Measurements from ENCODE around the gene ZFR.
"Not testable (repeated sequence)": the region's sequence is repeated elsewhere in the genome, so short reads cannot be mapped to it uniquely, and the experiment has no call there.

Gene ZFR

DNA sequence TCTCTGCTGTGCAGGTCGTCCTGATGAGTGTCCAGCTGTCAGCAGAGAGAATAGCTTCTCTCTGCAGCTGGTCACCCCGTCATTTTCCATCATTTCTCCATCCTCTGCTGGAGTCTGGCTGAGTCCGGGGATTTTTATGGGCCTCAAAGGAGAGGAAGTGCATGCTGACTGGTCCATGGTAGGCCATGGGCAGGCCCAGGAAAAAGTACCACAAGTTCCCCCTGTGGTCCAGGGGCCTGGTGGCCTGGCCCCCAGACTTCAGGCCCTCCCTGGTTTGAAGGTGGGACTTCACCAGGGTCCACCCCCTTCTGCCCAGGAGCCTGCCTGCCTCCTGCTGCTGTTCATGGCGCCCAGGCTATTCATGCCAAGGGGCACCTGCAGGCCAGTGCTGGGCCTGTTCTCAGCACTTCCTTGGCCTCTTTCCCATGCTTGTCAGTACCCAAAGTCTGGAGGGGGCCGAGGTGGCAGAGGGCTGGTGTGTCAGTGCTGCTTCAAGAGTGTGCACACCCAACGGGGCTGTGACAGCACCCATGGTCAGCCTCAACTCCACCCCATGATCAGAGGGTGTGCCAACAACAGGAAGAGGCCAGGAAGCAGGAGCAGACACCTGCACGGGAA, 124.5 kb downstream of the ZFR start:
- DNase-seq (ENCODE audit: low spot score): no peak

DNA sequence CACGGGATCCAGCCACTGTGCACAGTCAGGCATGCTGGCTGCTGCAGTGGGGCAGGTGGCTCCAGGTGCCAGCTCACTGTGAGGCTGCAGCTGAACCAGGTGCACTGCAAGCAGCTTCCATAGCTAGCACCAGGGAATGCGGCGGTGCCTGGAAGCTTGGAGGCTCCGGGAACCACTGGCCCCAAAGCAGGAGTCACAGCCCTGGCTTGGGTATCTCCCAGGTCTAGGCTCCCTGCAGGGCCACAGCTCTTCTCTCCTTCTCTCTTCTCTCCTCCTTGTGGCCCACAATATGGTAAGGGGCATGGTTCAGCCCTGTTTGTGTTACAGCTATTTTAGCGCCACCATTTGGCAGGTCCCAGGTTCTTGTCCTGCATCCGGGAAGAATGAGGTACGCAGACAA, 125.1 kb downstream of the ZFR start:
- DNase-seq (ENCODE audit: low spot score): no peak

DNA sequence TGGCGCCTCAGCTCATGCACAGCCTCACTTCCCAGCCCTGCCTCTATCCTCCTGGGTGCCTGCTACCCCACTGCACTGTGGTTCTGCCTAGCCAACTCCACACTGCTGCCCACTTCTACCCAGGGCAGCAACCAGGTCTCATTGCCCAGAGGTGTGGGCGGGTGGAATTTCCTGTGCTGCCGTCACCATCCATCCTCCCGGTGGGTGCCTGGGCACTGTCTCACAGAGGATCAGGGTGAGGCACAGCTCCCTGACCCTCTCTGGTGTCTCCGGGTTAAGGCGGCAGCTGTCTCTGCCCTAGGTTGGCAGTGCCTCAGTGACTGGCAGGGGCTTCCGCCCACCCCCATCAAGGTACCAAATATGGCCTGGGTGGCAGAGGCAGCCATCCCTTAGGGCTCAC, 127.5 kb downstream of the ZFR start:
- DNase-seq (ENCODE audit: low spot score): peak; percentile 9

DNA sequence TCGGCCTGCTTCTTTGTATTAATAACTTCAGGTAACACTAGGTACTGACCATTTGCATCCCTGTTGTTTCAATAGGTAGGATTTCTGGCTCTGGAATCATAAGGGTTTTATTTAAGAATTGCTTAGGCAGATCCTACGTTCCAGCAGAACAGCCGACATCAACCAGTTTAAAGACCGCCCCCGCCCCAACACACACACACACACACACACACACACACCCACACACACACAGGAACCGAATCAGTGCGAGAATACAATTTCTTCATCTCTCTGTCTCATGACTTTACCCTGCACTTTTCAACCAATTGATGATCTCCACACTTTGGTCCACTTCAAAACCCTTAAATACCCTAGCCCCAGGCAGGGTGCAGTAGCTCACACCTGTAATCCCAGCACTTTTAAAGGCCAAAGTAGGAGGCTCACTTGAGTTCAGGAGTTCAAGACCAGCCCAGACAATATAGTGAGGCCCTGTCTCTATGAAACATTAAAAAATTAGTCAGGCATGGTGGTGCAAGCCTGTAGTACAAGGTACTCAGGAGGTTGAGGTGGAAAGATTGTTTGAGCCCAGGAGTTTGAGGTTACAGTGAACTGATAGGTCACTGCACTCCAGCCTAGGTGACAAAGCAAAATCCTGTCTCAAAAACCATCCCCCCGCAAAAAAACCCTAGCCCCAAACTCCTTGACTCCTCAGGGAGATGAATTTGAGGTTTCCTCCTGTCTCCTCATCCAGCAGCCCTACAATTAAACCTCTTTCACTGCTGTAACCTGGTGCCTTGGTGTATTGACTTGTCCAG, 129.1 kb downstream of the ZFR start:
- no peak for DNase-seq (ENCODE audit: low spot score)

DNA sequence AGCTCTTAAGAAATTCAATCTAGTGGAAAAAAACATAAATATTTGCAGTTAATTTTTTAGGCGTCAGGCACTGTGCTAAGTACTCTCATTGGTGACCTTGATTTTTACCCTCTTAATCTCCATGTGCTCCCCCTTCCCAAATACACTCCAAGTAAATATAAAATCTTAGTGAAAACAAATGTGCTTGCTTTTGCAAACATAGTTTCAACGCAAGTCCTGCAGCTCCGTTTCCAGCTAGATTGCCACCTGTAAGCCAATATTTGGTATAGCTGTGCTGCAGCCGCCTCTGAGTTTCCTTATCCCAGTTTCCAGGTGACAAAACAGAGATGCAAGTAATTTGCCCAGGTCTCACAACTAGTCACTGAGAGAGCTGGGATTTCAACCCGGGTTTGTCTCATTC, 129.9 kb downstream of the ZFR start:
- no peak for DNase-seq (ENCODE audit: low spot score)

DNA sequence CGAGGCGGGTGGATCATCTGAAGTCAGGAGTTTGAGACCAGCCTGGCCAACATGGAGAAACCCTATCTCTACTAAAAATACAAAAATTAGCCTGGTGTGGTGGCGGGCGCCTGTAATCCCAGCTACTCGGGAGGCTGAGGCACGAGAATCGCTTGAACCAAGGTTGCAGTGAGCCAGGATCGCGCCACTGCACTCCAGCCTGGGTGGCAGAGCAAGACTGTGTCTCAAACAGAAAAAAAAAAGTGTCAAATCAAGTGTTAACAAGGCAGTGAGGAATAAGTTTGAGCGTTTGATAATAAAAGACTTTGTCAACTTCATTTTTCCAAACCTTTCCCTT, 130.4 kb downstream of the ZFR start:
- not testable (repeated sequence) for DNase-seq (ENCODE audit: low spot score)

DNA sequence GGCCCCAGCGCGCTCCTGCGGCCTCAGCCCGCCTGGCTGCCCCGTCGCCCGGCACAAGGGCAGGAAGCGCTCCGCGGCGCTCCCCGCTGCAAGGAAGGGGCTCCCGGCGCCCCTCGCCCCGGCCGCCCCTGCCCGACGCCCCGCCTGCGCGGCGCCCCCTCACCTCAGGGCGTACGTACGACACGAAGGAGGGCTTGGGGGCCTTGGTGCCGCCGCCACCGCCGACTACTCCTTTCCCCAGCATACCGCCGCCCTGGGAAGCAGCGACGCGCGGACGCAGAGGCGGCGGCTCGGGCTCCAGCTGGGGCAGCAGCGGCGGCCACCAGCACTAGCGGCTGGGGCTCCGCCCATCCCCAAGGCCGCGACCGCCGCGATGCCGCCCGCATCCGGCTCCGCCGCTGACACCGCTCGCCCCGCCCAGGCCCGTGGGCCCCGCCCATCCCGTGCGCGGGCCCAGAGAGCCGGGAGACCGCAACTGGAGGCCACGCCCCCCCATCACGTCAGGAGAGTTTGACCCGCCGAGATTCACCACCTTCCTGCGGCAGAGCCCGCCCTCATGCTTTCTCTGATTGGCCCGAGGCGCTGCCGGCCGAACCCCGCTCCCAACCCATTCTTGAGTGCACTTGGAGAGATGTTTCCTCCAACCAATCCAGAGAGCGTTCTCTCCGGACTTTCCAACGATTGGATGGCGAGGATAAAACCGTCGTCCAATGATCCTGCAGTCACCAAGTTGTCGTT, 131.8 kb downstream of the ZFR start, which contains the start of gene MTMR12:
Gene MTMR12 (minus strand): TSS at position 345 of the 738 bp plus-strand sequence. CDS start 101 bp downstream, at position 244.
- DNase-seq (ENCODE audit: low spot score): peak; percentile 98

DNA sequence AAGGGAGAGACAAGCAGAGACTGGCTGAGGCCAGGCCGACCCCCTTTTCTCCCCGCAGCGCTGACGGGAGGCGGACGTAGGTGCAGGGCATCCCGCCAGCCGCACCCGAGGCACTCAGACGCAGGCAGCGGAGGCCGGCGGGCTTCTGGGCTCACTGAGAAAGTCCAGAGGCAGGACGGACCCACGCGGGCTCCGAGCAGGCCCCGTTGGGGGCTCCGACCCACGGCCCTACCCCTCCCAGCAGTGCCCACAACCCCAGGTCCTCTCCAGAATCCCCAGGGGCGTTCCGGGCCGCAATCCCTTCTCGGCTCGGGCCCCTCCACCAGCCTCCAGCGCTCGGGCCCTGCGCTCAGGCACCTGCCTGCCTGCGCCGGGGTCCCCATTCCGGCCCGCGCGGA, 132.3 kb downstream of the ZFR start:
- peak; percentile 40 for DNase-seq (ENCODE audit: low spot score)

DNA sequence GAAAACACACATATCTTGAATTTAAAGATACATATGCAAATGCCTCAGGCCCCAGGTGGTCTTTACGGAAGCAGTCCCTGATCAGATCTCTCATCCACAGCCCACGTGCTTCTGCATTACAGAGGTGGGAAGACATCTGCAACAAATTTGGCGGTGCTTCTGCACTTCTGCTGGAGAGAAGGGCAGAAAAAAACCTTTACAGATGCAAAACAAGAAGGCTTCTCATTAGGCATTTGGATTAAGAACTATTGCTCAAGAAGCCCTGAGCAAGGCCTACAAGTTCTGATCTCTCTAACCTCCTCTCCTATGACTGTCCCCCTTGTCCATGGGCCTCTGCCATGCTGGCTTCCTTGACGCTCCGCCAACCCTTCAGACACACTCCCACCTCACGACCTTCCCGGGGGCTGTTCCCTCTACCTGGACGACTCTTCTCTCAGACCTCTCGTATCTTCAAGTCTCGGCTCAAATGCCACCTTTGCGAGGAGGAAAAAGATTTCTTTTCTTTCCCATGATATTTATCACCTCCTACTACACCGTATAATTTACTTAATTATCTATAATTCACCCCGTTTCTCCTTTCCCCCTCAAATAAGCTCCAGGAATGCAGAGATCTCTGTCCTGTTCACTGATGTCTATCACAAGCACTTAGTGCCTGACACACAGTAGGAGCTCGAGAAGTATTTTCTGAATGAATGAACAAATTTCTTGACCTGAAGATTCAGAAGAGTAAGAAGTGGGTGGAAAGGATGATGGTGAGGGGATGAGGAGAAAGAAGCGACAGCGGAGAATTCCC, 132.9 kb downstream of the ZFR start:
- no peak for DNase-seq (ENCODE audit: low spot score)

DNA sequence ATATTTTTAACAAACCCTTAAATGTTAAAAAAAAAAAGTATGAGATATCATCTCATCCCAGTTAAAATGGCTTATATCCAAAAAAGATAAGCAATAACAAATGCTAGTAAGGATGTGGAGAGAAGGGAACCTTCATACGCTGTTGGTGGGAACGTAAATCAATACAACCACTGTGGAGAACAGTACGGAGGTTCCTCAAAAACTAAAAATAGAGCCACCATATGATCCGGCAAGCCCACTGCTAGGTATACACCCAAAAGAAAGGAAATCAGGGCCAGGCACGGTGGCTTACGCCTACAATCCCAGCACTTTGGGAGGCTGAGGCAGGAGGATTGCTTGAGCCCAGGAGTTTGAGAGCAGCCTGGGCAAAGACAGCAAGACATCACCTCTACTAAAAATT, 134.8 kb downstream of the ZFR start:
- no peak for DNase-seq (ENCODE audit: low spot score)

DNA sequence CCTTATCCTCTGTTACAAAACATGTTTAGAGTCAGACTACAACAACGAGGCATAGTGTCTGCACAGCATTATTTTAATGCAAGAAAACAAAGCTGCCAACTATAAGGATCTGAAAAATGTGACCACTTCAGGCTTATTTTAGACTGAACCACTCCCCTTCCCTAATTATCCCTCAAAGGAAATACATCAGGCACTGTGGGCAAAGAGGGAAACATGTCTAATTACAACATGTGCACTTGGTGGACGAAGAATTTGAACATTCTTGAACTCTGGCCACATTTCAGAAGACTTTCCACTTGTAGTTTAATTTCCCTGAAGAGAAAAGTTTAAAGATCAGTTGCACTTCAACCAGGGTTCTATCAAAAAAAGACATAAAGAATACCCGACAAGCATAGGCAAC, 135.6 kb downstream of the ZFR start:
- DNase-seq (ENCODE audit: low spot score): no peak

DNA sequence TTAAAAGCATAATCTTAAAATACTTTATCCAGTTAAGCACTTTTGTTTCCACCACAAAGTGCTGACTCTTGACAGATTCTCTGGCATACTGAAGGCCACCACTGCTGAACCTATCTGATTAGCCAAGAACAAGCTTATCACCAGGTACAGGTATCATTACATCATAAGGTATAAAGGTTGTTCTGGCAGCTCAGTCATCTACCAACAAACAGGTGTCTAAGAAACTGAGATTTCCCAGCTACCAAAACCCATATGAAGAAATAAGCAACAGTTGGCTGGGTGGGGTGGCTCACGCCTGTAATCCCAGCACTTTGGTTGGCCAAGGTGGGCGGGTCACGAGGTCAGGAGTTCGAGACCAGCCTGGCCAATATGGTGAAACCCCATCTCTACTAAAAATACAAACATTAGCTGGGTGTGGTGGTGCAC, 136.8 kb downstream of the ZFR start:
- DNase-seq (ENCODE audit: low spot score): no peak

DNA sequence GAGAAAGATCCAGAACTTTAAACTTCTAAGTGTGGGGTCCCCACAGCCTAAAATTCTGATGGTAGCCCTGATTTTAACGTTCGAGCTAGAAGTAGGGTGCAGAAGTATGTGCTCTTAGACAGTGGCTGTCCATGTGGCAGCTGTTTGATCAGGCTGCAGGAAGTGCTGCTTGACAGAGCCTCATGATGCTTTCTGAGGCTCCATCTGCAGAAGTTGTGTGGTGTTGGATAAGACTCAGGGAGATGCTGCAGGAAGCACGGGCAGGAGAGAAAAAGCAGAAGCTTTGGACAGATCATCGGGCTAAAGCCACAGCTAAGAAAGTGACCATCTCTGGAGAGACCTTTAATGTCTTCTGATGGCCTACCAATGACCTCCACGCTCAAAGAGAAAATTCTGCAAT, 139.9 kb downstream of the ZFR start:
- DNase-seq (ENCODE audit: low spot score): no peak
